ENCODE results near the gene HOXD10. TPM values are rescaled to one million over a fixed set of nuclear protein-coding genes. Genes with fewer than 3 reads are reported as not detected.

Gene HOXD10
- total and polyA plus RNA-seq, 9 of the 15 experiments (the other 6 are each of a cell fraction or from before 2014, with no cell fraction given), result not detected

DNA sequence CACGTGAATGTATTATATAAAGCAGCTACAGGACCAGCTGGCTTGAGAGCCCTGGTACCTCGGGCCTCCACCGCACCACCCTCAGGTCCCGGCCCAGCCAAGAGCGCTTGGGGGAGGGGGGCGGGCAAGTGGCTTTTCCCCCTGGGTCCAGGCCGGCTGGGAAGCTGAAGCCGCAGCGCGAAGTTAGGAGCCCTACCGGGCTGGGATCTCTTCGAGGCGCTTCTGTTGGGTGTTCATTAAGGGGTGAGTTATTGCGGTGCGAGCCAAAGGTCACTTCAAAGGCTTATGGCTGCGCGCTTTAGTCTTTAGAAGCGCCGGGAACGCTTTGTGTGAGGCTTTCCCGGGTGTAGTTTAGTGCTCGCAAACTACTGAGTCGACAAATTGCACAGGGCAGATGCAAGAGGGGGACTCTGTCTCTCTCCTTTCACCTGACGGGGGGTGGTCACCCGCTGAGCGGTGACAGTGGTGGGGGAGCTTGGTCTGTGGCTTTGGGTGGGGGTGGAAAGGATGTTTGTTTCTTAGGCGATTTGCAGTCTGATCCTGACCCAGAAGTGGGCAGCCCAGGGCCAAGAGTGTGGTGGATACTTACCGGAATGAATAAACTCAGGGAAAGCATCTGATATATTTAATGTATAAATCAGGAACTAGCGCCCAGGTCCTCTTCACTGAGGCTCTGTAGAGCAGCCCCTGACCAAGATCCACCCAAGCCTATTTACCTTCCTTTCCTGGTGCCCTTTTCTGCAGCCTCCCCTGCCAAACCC lies 46.5 kb downstream of the HOXD10 start (continued):
- TF ChIP-seq, protein P1, sequence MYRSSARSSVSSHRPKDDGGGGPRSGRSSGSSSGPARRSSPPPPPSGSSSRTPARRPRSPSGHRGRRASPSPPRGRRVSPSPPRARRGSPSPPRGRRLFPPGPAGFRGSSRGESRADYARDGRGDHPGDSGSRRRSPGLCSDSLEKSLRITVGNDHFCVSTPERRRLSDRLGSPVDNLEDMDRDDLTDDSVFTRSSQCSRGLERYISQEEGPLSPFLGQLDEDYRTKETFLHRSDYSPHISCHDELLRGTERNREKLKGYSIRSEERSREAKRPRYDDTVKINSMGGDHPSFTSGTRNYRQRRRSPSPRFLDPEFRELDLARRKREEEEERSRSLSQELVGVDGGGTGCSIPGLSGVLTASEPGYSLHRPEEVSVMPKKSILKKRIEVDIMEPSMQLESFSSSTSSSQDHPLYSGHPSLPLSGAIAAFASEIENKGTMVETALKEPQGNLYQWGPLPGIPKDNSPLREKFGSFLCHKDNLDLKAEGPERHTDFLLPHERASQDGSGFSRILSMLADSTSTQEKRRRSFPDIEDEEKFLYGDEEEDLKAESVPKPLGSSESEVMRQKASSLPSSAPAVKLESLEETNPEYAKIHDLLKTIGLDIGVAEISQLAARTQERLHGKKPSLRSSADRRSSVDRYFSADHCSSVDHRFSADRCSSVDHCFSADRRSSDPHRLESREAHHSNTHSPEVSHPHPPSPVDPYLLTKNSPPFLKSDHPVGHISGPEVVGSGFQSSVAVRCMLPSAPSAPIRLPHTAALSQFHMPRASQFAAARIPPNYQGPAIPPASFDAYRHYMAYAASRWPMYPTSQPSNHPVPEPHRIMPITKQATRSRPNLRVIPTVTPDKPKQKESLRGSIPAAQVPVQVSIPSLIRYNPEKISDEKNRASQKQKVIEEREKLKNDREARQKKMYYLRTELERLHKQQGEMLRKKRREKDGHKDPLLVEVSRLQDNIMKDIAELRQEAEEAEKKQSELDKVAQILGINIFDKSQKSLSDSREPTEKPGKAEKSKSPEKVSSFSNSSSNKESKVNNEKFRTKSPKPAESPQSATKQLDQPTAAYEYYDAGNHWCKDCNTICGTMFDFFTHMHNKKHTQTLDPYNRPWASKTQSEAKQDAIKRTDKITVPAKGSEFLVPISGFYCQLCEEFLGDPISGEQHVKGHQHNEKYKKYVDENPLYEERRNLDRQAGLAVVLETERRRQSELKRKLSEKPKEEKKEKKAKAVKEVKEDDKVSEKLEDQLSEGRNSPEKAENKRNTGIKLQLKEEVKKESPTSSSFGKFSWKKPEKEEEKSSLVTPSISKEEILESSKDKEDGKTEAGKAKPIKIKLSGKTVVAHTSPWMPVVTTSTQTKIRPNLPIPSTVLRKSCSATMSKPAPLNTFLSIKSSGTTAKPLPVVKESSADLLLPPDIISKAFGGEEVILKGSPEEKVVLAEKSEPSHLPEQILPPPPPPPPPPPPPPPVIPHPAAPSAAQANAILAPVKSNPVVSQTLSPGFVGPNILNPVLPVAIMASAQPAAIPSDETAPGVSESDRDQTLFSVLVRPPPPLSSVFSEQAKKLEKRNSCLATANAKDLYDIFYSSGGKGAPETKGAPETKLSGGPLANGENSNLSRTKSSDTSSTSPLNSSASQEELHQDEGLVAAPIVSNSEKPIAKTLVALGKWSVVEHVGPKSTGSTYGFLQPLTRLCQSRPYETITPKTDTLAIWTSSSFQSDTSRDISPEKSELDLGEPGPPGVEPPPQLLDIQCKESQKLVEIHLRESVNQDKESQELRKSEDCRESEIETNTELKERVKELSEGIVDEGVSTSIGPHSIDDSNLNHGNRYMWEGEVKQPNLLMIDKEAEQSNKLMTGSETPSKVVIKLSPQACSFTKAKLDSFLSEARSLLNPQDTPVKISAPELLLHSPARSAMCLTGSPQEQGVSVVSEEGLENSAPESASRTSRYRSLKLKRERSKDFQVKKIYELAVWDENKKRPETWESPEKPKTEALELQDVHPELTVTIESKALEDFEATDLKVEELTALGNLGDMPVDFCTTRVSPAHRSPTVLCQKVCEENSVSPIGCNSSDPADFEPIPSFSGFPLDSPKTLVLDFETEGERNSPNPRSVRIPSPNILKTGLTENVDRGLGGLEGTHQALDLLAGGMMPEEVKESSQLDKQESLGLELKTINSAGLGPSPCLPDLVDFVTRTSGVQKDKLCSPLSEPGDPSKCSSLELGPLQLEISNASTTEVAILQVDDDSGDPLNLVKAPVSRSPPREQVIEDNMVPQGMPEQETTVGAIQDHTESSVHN (IDR thresholded peaks at IDR 0.05; ENCODE audit: borderline replicate concordance in 1 of 2, low read depth in 1 of 2), result no peak
- TF ChIP-seq, protein P2, sequence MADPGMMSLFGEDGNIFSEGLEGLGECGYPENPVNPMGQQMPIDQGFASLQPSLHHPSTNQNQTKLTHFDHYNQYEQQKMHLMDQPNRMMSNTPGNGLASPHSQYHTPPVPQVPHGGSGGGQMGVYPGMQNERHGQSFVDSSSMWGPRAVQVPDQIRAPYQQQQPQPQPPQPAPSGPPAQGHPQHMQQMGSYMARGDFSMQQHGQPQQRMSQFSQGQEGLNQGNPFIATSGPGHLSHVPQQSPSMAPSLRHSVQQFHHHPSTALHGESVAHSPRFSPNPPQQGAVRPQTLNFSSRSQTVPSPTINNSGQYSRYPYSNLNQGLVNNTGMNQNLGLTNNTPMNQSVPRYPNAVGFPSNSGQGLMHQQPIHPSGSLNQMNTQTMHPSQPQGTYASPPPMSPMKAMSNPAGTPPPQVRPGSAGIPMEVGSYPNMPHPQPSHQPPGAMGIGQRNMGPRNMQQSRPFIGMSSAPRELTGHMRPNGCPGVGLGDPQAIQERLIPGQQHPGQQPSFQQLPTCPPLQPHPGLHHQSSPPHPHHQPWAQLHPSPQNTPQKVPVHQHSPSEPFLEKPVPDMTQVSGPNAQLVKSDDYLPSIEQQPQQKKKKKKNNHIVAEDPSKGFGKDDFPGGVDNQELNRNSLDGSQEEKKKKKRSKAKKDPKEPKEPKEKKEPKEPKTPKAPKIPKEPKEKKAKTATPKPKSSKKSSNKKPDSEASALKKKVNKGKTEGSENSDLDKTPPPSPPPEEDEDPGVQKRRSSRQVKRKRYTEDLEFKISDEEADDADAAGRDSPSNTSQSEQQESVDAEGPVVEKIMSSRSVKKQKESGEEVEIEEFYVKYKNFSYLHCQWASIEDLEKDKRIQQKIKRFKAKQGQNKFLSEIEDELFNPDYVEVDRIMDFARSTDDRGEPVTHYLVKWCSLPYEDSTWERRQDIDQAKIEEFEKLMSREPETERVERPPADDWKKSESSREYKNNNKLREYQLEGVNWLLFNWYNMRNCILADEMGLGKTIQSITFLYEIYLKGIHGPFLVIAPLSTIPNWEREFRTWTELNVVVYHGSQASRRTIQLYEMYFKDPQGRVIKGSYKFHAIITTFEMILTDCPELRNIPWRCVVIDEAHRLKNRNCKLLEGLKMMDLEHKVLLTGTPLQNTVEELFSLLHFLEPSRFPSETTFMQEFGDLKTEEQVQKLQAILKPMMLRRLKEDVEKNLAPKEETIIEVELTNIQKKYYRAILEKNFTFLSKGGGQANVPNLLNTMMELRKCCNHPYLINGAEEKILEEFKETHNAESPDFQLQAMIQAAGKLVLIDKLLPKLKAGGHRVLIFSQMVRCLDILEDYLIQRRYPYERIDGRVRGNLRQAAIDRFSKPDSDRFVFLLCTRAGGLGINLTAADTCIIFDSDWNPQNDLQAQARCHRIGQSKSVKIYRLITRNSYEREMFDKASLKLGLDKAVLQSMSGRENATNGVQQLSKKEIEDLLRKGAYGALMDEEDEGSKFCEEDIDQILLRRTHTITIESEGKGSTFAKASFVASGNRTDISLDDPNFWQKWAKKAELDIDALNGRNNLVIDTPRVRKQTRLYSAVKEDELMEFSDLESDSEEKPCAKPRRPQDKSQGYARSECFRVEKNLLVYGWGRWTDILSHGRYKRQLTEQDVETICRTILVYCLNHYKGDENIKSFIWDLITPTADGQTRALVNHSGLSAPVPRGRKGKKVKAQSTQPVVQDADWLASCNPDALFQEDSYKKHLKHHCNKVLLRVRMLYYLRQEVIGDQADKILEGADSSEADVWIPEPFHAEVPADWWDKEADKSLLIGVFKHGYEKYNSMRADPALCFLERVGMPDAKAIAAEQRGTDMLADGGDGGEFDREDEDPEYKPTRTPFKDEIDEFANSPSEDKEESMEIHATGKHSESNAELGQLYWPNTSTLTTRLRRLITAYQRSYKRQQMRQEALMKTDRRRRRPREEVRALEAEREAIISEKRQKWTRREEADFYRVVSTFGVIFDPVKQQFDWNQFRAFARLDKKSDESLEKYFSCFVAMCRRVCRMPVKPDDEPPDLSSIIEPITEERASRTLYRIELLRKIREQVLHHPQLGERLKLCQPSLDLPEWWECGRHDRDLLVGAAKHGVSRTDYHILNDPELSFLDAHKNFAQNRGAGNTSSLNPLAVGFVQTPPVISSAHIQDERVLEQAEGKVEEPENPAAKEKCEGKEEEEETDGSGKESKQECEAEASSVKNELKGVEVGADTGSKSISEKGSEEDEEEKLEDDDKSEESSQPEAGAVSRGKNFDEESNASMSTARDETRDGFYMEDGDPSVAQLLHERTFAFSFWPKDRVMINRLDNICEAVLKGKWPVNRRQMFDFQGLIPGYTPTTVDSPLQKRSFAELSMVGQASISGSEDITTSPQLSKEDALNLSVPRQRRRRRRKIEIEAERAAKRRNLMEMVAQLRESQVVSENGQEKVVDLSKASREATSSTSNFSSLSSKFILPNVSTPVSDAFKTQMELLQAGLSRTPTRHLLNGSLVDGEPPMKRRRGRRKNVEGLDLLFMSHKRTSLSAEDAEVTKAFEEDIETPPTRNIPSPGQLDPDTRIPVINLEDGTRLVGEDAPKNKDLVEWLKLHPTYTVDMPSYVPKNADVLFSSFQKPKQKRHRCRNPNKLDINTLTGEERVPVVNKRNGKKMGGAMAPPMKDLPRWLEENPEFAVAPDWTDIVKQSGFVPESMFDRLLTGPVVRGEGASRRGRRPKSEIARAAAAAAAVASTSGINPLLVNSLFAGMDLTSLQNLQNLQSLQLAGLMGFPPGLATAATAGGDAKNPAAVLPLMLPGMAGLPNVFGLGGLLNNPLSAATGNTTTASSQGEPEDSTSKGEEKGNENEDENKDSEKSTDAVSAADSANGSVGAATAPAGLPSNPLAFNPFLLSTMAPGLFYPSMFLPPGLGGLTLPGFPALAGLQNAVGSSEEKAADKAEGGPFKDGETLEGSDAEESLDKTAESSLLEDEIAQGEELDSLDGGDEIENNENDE (IDR thresholded peaks at IDR 0.05; ENCODE audit: low read depth, low read length), result no peak
